Epithelial cell of esophagus (primary cell): Measurements from ENCODE around the gene CRYBG3.

Experiments used
- DNase-seq: peaks from one replicate; pipeline ENCODE4 v3.0.0; 2010; ENCODE audit warnings: low read depth
- H3K4me3 ChIP-seq: 2 replicates; pipeline ENCODE4 v1.5.1; 2011; ENCODE audit warnings: mild to moderate bottlenecking, low read length, control low read depth
- TF ChIP-seq, protein P1 (sequence below): IDR thresholded peaks from 2 replicates; pipeline ENCODE4 v1.5.1; 2011; ENCODE audit warnings: low read depth, mild to moderate bottlenecking, low read length, control low read depth, inconsistent platforms; ENCODE audit not compliant: insufficient read depth; ENCODE audit errors: missing control alignments

The CRYBG3 gene

DNA sequence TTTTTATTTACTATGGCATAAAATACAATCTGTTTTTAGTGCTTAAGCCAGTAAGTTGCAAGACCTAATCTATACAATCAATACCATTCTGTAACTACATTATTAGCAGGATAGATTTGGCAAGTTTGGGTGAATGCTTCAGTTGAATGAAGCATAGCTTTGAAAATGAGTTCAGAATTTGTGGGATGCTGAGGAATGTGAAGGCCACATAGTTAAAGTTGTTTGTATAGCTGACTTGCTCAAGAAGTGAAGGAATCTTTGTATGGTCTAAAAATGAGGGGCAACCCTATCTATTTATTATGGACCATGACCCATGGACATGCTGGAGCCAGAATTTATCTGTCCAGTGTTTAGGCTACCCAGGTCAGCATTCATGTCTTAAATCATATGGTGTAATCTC, 58.5 kb downstream of the CRYBG3 start:
- H3K4me3 ChIP-seq: no peak overlapping the region
- TF ChIP-seq, protein P1, sequence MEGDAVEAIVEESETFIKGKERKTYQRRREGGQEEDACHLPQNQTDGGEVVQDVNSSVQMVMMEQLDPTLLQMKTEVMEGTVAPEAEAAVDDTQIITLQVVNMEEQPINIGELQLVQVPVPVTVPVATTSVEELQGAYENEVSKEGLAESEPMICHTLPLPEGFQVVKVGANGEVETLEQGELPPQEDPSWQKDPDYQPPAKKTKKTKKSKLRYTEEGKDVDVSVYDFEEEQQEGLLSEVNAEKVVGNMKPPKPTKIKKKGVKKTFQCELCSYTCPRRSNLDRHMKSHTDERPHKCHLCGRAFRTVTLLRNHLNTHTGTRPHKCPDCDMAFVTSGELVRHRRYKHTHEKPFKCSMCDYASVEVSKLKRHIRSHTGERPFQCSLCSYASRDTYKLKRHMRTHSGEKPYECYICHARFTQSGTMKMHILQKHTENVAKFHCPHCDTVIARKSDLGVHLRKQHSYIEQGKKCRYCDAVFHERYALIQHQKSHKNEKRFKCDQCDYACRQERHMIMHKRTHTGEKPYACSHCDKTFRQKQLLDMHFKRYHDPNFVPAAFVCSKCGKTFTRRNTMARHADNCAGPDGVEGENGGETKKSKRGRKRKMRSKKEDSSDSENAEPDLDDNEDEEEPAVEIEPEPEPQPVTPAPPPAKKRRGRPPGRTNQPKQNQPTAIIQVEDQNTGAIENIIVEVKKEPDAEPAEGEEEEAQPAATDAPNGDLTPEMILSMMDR: no peak
- no peak for DNase-seq

DNA sequence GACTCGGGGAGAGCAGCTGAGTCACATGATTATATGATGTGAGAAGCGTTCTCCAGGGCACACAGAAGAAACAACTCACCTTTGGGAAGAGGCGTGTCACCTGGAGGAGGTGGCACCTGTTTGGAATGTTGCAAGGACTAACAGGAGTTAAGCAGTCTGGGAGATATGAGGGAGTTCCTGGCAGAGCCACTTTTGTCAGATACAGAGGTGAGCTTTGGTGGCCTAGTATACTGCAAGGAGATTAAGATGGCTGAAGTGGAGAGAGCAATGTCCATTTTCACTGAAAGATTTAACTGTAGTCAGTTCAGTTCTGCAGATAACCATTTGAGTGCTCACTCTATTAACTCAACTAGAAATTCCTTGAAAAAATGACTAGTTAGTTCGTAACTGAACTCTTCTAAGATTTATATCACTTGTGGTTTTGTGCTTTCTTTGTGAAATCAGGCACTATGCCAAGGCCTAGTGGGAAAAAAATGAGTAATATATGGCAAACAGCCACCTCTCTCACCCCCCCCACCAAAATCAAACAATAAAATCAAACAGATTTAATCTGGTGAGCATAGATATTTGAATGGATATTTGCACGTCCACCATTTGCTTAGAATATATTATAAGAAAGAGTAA, 61.3 kb downstream of the CRYBG3 start:
- peak; percentile 75 for DNase-seq
- H3K4me3 ChIP-seq: no peak overlapping the region
- TF ChIP-seq, protein P1: no peak

DNA sequence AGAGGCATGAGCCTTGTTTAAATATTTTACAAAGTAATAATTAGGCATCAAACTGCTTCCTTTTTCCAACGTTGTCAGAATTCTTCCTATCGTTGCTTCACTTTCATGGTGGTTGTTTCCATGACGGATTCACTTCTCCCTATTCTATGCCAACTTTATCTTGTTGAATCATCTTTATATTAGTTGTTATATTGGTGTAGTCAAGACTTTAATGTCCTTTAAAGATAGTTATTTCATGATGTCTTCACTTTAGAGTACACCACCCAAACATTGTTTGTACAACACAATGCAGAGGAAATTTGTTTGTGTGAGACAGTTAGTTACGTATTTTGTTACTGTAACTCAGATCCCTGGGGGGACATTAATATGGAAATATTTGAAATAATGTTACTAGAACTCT, 61.9 kb downstream of the CRYBG3 start:
- DNase-seq: no peak
- TF ChIP-seq, protein P1: no peak
- no peak overlapping the region for H3K4me3 ChIP-seq

DNA sequence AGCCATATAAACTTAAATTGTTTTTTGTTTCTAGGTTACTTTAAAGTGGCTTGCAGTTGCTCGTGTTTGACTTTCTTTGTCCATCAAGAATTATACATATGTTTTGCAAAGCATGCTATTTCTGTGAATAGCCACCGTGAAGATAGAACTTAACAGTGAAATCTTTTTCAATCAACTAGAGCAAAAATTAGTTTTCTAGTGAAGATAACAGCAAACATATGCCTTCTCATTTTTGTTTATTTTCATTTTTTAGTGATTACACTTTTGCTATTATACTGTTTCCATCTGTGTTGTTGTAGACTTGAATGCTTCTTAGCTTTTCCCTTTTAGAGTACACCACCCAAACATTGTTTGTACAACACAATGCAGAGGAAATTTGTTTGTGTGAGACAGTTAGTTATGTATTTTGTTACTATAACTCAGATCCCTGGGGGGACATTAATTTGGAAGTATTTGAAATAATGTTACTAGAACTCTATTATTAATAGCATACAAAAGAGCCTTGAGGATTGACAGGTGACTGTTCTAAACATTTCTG, 62.8 kb downstream of the CRYBG3 start:
- H3K4me3 ChIP-seq: no peak overlapping the region
- TF ChIP-seq, protein P1: no peak
- no peak for DNase-seq

DNA sequence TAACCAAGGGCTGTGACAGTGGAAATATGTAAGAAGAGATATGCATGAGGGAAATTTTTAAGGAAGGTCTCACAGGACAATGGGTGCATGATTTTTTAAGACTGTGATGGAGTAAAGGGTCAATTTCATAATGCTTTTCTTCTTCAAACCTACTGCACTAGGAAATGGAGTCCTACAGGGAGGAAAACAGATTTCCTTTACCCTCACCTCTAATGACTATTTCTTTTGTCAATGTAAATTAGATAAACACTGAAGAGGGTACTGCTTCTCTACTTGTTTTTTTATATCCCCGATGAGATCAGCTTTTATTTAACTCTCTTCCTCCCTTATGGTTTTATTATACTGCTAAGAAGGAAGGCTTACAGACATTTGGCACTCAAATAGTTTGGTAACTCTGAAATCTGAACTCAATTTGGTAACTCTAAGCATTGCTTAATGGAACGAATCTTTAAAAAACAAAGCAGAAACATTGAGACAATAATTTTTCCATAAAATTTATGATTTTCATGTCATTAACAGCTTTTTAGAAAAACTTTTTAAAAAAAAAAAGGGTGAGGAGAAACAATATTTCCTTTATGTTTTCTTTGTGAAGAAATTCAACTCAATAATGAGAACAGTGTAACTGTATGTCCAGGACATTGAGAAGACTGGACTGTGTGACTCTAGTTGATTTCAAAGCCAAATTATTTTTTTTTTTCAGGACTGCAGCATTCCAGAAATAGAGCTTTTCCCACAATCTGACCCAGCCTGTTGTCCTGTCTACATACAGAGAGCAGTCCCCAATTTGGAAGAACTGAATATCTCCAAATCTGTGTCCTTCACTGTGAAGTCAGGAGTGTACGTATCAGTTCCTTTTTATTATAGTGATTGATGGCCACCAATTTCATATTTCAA, 64.4 kb downstream of the CRYBG3 start:
- TF ChIP-seq, protein P1: no peak
- DNase-seq: no peak
- H3K4me3 ChIP-seq: no peak overlapping the region

DNA sequence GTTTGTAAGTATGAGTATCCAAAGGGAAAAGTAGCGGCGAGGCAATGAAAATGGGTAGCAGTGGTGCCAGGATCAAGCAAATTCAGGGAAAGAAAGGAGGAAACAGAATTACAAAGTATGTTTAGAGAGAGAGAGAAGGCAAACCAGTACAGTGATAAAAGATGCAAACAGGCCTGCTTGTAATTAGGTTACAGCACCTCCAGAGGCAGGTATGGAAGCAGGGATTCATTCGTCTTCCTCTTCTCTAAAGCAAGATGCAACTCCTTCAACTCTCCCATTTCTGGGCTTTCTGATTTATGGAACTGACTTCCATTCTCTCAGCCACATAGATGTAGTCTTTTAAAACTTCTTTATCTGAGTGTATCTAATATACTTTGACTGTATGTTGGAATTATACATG, 68.0 kb downstream of the CRYBG3 start:
- TF ChIP-seq, protein P1: peak; percentile 13
- no peak overlapping the region for H3K4me3 ChIP-seq
- no peak for DNase-seq
